Measurements from ENCODE around the gene LRGUK.

DNA sequence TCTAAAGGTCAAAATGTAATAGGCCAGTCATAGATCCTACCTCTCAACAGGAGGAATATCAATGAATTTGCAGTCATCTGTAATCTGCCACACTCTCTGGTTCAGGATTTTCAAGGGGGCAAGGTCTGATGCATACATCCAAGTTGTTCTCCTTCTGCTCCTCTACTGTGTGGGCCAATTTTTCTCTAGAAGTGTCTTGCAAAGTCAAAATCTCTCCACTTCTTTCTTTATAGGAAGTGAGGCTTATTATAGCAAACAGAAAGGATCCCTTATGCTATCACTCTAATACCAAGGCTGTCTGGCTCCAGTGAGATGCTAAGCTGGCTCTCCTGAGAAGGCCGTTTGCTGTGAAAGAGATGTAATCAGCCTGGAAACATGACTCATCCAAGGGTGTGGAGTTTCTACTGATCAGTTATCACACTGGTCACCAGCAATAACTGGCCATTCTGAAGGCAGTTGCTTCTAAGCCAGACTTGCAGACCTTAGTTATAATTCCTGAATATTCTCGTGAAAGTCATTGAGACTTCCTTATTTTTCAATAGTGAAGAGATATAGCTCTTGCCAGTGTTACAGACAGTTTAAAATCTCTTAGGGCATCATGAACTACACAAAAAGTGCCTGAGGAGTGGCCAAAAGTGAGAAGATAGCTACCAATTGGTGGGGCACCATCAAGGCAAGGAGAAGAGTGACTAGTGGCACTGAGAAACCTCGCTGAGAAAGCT is 43.2 kb upstream of the LRGUK start:
- TF ChIP-seq POLR2A (IDR thresholded peaks at IDR 0.05; ENCODE audit: low read depth, low read length) (no peak), POLR2AphosphoS5 (IDR thresholded peaks at IDR 0.05; ENCODE audit: low read depth, low read length) (no peak), SPI1 (IDR thresholded peaks at IDR 0.05; ENCODE audit: low read depth, low read length) (no peak)
